GM21390 (cell line): ENCODE results near the gene SLC49A3.

Experiments used
- ATAC-seq: cut with Tn5 transposase; IDR thresholded peaks from one replicate; pipeline ENCODE4 v1.9.1; 2021; ENCODE audit not compliant: unreplicated experiment

SLC49A3 gene

DNA sequence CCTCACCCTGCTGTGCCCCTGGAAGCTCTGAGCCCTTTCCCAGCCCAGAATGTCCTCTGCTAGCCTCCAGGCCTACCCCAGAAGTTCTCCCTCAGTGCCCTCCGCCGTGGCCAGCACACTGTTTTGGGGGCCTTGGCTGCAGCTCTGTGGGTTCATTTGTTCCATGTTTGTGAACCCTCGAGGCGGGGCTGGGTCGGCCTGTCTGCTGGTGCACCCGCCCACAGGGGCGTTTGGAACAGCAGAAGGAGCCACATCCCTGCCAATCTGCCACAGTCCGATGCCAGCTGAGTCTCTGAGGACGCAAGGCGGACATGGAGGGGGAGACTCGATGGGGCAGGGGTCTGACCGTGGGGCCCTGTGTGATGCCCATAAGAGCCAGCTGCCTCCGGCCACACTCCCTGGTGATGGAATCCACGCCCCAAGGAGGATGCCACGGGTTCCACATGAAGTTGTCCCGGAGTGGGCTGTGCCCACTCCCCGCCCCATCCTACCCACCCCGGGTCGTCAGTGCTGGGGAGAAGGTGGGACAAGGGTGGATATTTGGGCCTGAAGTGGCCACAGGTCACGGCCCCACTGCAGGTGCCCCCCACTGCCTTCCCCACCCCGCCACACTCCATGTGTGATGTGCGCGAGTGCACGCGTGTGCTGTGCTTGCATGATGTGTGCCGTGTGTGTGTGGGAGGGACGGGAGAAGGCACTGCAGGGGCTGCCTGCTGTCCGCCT lies 22.0 kb downstream of the SLC49A3 start:
- no peak for ATAC-seq

DNA sequence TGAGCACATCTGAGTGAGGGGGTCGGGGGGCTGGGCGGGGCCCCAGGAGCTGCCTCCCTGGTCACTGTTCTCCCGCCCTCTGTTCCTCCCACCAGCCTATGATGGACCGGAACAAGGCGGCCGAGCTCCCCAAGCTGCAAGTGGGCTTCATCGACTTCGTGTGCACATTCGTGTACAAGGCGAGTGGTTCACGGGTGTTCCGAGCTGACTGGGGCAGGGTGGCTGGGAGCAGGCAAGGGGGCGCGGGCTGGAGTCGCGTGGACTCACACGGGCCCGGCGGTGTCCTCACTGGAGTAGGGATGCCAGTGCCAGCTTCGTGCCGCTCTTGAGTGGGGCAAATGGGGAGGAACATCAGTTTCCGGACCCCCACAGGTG lies 22.5 kb downstream of the SLC49A3 start:
- ATAC-seq: no peak

DNA sequence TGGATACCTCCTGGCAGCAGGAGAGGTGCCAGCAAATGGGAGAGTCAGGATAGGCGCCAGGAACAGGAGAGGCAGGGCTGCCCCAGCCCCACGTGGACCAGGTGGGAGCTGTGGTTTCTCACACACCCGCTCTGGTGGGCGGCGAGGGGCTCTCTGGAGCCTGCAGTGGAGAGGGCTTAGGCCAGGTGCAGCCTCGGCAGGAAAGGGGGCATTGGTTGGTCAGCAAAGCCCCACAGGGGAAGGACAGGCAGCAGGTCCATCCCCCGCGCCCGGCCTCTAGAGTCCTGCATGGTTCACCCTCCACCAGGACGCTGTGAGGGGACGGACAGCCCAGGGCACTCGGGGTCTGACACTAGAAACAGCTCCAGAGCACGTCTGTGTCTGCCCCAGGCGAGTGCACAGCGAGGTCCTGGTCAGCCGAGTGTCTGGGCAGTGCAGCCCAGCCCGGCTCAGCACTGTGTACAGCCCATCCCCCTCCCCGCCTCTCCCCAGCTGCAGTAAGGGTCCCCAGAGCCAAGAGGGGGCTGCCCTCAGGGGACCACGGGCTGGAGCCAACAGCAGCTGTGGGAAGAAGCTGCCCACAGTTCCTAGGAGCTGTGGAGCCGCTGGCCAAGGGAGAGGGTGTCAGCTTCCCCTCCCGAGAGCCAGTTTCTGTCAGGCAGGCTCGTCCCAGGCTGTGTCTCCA lies 23.1 kb downstream of the SLC49A3 start:
- ATAC-seq: no peak

DNA sequence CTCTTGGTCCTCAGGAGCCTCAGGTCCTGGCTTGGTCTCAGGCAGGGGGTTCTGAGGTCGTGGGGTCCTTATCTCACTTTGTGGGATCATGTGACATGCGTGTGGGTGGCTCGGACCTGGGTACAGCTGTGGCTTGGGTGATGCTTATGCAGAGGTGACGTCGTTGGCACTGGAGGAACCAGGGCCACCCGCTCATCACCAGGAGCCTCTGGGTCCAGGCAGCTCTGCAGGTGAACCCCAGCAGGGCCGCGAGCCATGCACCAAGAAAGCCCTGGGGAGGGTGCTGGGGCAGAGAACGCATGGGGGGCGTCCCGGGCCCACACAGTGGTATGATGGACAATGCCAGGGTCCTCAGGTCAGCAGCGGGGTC lies 23.6 kb downstream of the SLC49A3 start:
- ATAC-seq: no peak

DNA sequence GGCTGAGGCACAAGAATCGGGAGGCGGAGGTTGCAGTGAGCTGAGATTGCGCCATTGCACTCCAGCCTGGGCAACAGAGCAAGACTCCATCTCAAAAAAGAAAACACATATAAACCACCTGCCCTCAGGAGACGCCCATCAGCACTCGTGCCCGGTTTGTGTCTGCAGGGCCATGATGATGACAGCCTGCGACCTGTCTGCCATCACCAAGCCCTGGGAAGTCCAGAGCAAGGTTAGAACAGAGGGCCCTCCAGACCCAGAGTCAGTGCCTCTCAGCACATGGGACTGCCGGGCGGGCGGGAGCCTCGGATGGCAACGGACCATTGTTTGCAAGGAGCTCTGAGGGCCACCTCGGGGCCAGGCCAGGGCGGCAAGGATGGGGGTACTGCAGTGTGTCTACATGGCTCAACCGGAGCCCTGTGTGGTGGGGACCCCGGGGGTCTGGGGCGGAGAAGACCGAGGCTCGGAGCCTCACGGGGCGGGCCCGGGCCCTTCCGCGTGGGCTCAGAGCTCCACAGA lies 24.2 kb downstream of the SLC49A3 start:
- no peak for ATAC-seq

DNA sequence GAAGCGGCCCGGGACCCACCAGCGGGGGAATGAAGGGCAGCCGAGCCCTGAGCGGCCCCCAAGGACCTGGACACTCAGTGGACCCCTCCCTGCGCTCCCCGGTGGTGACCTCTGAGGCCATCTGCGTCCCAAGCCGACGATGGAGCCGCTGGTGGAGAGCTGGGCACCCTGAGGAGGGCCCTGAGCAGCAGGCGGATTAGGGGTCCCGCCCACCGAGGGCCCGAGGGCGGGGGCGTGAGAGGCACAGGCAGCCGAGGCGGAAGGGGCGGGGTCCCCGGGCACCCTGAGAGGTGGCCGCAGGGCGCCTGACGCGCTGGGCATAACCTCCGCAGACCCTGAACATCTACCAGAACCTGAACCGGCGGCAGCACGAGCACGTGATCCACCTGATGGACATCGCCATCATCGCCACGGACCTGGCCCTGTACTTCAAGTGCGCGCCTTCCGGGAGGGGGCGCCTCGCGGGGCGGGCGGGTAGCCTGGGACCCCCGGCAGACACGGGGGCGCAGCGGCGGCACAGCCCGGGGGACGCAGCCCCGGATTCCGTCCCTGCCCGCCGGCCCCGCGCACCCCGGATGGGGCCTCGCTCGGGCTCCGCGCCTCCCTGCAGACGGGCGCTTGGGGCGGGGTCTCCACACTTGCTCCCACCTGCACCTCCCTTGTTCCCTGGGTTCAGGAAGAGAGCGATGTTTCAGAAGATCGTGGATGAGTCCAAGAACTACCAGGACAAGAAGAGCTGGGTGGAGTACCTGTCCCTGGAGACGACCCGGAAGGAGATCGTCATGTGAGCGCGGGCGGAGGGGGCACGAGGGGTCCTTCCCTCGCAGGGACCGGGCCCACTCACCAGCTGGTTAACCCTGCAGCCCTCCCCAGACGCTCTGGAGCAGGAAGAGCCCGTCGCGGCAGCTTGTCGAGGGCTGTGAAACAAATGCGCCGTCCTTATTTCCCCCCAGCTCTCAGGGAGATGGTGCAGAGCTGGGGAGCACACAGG lies 25.2 kb downstream of the SLC49A3 start:
- peak; percentile 79 for ATAC-seq

DNA sequence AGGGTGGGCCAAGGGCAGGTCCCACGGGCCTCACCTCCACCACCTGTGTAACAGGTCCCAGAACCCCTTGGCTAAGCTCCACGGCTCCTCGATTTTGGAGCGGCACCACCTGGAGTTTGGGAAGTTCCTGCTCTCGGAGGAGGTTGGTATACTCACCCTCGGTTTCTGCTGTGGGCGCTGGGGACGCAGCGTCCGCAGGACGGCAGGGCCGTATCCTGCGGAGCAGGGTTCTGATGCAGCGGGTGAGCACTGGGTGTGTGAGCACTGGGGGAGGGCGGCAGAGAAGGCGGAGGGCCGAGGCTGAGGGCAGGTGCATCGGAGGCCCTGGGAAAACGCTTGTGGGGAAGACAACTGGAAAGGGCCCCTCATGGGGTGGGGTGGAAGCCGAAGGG lies 25.9 kb downstream of the SLC49A3 start:
- peak; percentile 8 for ATAC-seq

DNA sequence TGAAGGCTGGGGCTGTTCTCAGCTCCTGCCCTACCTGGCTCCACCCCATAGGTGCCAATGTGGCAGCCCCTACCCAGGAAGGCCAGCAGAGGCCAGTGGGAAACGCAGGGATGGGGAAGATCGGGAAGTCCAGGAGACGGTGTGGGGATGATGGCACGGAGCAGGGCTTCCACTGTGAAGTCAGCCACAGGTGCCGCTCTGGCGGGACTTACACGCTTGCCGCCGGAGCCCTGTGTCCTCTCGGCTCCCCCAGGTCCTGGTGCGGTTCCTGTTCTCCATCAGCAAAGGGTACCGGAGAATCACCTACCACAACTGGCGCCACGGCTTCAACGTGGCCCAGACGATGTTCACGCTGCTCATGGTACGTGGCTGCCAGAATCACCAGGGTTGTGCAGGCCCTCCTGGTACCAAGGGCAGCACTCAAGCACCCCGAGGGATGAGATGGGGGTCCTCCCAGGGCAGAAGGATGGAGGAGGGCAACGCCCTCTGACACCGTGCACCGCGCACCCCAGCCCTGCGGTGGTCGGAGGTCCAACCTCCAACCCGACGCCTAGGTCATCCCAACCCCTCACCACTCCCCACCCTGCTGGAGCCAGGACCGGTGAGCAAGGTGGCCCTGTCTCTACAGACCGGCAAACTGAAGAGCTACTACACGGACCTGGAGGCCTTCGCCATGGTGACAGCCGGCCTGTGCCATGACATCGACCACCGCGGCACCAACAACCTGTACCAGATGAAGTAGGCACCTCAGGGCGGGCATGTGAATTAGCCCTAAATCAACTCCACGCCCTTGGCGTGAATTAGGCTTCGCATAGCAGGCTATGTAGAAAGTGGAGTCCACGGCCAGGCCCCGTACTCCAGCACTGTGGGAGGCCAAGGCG lies 26.8 kb downstream of the SLC49A3 start:
- ATAC-seq: no peak

DNA sequence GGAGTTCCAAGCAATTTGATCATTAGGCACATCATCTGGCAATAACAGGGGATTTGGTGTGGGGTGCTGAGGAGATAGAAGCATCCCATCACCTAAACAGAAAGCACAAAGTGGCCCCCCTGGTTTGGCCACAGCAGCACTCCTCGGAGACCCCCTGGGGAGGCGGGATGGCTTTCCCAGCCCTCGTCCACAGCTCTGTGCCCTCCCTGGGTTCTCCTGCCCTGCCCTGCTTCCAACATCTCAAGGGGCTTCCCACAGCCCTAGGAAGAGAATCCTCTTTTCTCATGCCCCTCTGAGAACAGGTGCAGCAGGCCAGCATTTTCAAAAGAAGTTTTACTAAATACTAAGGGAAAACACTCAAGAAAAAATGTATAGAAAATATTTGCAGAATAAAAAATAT lies 27.7 kb downstream of the SLC49A3 start:
- no peak for ATAC-seq

DNA sequence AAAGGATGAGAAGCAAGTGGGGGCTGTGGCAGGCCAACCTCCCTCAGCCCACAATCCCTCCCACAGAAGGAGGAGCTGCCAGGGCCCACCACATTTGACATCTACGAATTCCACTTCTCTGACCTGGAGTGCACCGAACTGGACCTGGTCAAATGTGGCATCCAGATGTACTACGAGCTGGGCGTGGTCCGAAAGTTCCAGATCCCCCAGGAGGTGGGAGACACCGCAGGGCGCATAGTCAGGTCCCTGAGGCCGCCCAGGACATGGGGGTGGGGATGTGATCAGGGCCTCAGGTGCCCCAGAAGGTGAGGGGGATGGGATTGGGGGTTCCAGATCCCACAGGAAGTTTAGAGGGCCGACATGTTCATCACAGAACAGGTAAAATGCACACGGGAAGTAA lies 28.6 kb downstream of the SLC49A3 start:
- no peak for ATAC-seq

DNA sequence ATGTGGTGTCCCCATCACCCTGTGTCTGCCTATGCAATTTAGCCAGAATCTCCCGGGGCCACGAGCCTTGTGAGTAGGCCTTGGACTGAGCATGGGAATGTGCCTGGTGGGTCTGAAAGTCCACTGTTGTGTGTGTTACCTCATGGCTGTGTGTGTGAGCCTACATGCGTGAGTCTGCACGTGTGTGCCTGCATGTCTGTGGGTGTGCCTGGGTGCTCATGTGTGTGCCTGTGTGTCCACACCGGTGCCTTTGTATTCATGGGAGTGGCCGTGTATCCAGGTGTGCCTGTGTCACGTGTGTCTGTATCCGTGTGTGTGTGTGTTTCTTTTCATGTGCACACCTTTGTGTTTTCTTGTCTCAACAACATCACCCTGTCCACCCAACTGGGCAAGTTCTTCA lies 29.1 kb downstream of the SLC49A3 start:
- no peak for ATAC-seq

DNA sequence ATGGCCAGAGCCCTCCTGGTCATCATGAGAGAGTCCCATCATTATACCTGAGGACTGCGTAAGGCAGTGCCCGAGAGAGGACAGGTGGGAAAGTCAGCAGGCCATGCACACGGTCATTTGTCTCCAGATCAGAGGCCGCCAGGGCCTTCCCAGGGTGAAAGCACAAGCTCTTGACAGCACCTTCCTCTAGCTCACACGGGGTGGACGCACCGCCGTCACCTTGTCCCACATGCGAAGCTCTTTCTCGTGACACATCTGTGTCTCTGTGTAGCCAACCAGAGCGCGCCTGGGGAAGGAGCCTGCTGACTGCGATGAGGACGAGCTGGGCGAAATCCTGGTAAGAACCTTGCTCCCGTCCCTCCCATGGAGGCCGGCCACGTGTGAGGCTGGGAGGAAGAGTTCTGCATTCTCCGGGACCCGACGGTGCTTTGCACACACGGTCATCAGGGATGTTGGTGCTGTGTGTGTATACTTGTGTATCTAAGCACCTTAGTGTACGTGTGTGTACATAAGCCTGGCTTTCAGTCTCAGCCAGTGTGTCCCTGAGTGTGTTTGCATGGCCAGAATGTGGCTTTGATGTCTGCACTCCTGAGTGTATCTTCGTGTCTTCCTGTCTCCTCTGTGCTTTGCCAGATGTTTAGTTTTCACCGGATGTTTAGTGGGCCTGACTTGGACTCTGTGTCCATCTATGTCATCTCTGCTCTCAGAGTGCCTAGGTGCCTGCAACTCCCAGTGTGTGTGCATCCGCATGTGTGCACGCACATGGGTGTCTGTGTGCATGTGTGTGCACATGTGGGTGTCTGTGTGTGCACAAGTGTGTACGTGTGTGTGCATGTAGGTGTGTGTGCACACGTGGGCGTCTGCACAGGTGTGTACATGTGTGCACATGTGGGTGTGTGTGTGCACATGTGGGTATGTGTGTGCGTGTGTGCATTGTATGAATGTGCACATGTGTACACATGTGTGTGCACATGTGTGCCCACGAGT lies 30.0 kb downstream of the SLC49A3 start:
- ATAC-seq: no peak

DNA sequence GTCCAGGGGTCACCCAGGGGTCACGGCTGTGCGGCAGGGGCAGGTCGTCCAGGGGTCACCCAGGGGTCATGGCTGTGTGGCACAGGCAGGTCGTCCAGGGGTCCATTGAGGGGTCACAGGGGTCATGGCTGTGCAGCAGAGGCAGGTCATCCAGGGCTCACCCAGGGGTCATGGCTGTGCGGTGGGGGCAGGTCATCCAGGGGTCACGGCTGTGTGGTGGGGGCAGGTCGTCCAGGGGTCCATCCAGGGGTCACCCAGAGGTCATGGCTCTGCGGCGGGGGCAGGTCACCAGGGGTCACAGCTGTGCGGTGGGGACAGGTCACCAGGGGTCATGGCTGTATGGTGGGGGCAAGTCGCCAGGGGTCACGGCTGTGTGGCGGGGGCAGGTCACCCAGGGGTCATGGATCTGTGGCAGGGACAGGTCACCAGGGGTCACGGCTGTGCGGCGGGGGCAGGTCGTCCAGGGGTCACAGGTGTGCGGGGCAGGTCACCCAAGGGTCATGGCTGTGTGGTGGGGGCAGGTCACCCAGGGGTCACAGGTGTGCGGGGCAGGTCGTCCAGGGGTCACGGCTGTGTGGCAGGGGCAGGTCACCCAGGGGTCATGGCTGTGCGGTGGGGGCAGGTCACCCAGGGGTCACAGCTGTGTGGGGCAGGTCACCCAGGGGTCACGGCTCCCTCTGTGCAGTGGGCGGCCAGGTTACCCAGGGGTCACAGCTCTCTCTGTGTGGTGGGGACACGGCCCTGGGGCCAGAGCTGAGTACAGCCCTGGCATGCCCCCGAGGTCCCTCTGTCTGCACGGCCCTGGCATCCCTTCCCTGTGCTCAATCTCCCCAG lies 30.9 kb downstream of the SLC49A3 start:
- ATAC-seq: no peak

DNA sequence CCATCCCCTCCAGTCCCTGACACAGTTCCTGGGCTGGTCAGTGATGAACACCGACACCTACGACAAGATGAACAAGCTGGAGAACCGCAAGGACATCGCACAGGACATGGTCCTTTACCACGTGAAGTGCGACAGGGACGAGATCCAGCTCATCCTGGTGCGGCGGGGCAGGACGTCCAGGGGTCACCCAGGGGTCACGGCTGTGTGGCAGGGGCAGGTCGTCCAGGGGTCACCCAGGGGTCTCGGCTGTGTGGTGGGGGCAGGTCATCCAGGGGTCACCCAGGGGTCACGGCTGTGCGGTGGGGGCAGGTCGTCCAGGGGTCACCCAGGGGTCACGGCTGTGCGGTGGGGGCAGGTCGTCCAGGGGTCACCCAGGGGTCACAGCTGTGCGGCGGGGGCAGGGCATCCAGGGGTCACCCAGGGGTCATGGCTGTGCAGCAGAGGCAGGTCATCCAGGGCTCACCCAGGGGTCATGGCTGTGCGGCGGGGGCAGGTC lies 31.6 kb downstream of the SLC49A3 start:
- ATAC-seq: no peak

DNA sequence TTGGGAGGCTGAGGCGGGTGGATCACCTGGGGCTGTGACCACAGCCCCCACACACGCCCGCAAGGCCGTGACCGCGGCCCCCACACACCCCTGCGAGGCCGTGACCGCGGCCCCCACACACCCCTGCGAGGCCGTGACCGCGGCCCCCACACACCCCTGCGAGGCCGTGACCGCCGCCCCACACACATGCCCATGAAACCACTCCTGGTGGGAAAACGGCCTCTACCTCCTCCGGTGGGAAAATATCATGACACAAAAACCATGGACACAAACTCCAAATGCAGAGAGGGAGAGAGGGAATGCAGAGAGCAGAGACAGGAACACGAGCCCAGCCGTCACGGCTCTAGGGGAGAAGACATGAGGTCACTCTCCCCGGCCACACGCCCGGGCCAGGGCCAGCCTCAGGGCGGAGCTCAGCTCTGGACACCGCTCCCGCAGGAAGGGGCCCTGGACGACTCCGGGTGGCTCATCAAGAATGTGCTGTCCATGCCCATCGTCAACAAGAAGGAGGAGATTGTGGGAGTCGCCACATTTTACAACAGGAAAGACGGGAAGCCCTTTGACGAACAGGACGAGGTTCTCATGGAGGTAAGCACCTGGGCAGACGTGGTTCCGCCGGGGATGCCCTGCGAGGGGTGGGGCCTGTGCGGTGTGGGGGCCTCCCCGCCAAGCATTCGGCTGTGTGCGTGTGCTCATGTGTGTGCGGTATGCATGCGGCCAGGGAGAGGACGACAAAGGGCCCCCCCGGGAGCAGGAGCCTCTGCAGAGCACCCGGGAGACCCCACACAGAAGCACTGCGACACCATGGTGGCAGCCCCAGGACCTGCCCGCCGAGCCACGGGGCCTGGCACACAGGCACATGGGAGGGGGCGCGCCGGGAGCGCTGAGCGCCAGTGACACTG lies 32.3 kb downstream of the SLC49A3 start:
- no peak for ATAC-seq

DNA sequence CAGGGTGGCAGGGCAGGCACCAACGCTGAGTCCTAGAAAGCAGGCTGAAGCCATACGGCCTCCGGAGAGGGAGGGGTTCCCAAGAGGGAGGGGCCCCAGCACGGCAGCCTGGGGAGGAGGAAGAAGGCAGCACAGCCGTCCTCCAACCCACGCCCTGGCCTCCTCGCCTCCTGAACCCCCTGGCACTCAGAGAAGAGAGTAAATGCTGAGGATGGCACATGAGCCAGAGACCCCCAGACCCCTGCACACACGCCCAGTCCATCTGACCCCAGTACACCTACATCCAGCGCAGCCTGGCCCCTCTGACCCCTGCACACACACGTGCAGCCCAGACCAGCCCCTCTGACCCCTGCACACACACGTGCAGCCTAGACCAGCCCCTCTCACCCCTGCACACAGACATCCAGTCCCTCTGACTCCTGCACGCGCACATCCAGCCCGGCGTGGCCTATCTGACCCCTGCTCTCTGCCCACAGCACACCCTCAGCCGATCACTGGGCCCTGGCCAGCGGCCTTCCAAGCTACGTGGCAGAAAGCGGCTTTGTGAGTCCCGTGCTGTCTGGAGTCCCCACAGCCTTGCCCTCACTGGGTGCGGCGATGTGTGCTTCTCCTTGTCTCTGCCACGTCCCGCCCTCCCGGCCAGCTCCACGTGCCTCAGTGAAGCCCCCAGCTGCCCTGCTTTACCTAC lies 33.3 kb downstream of the SLC49A3 start:
- no peak for ATAC-seq
